Measurements from ENCODE around the gene SMPD1.

The SMPD1 gene

GRCh38 chr11:6413791-6414201 is 23.5 kb downstream of the SMPD1 start:
- TF ChIP-seq CTCF (IDR thresholded peaks at IDR 0.05; ENCODE audit: low read depth, low read length, missing control alignments), result no peak
- no peak overlapping the region for H3K4me3 ChIP-seq (replicated peaks; ENCODE audit: low read depth, low read length)

GRCh38 chr11:6414874-6415328 is 24.6 kb downstream of the SMPD1 start:
- H3K4me3 ChIP-seq (replicated peaks; ENCODE audit: low read depth, low read length), result no peak overlapping the region
- DNase-seq (ENCODE audit: extremely low read depth, low read depth), result no peak
- TF ChIP-seq CTCF (IDR thresholded peaks at IDR 0.05; ENCODE audit: low read depth, low read length, missing control alignments), result no peak

More at GRCh38 chr11:6413791-6414201, 23.5 kb downstream of the SMPD1 start:
- no peak for DNase-seq (ENCODE audit: extremely low read depth, low read depth)

- no peak for TF ChIP-seq CTCF (IDR thresholded peaks at IDR 0.05; ENCODE audit: low read depth, low read length, missing control alignments)
- no peak for DNase-seq (ENCODE audit: extremely low read depth, low read depth)
- no peak overlapping the region for H3K4me3 ChIP-seq (replicated peaks; ENCODE audit: low read depth, low read length)
These were observed 25.5 kb downstream of the SMPD1 start for GRCh38 chr11:6415797-6416196.

- no peak for DNase-seq (ENCODE audit: extremely low read depth, low read depth)
These were observed 27.8 kb downstream of the SMPD1 start for GRCh38 chr11:6417907-6418556.

GRCh38 chr11:6418557-6419008 is 28.3 kb downstream of the SMPD1 start:
- no peak for DNase-seq (ENCODE audit: extremely low read depth, low read depth)
- peak overlapping the region; percentile 66 for H3K4me3 ChIP-seq (replicated peaks; ENCODE audit: low read depth, low read length)
- no peak for TF ChIP-seq CTCF (IDR thresholded peaks at IDR 0.05; ENCODE audit: low read depth, low read length, missing control alignments)

More at GRCh38 chr11:6417907-6418556, 27.8 kb downstream of the SMPD1 start:
- H3K4me3 ChIP-seq (replicated peaks; ENCODE audit: low read depth, low read length), result peak overlapping the region; percentile 66
- TF ChIP-seq CTCF (IDR thresholded peaks at IDR 0.05; ENCODE audit: low read depth, low read length, missing control alignments), result no peak

GRCh38 chr11:6419009-6419631 is 28.8 kb downstream of the SMPD1 start, which contains the start of gene APBB1:
Gene APBB1, minus strand, starts transcription at chr11:6419094. Its CDS starts 7,747 bp downstream, at chr11:6411347.
- no peak for DNase-seq (ENCODE audit: extremely low read depth, low read depth)
- H3K4me3 ChIP-seq (replicated peaks; ENCODE audit: low read depth, low read length), result peak within 1 kb of the TSS; percentile 66
- no peak for TF ChIP-seq CTCF (IDR thresholded peaks at IDR 0.05; ENCODE audit: low read depth, low read length, missing control alignments)

Data from HFF-Myc (cell line).